Stimulated activated CD4-positive, alpha-beta T cell treated with anti-CD3 and anti-CD28 coated beads, Interleukin-2, amount 100 ng/mL, for 4 hours (primary cell): Measurements from ENCODE around the gene SGMS1.

Source experiments
- DNase-seq: peaks from one replicate; pipeline ENCODE4 v3.0.0-alpha.2; 2020; ENCODE audit warnings: low read depth

SGMS1 gene

DNA sequence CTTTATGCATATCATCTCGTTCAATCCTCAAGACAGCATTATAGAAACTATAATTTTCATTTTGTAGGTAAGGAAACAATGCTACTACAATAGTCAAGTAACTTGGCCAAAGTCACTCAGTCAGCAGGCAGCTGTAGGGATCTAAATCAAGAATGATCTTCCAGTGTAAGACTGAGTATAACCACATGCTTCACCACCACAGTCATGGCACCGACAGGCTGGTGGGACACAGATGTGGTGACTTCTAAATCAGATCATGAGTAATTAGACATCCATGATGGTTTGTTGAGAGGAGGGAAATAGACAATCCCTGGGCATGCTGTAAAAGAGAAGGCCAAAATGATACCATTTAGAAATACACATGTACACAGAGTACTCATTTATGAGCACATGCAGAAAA lies 288.4 kb downstream of the SGMS1 start:
- DNase-seq: no peak

DNA sequence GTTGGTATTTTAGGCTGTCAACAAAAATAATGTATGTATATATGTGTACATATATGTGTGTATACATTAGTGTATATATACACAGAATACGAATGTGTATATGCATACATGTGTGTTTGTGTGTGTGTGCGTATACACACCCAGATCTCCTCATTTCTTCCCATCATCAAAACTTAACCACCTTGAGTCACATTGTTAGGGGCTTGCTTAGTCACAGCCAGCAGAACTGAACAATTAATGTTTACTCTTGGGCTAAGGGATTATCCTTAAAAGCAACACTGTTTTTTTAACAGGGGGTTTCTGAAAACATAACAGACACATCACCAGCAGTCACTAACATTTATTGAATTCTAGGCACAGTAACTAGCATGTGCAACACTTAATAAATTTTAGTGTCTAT lies 289.5 kb downstream of the SGMS1 start:
- DNase-seq: no peak

- no peak for DNase-seq
Observed at GRCh38 chr10:50333872-50334271, 289.9 kb downstream of the SGMS1 start.

- no peak for DNase-seq
Observed at GRCh38 chr10:50332108-50332842, 291.5 kb downstream of the SGMS1 start.

- DNase-seq: no peak
Observed at GRCh38 chr10:50331486-50331885, 292.3 kb downstream of the SGMS1 start.

DNA sequence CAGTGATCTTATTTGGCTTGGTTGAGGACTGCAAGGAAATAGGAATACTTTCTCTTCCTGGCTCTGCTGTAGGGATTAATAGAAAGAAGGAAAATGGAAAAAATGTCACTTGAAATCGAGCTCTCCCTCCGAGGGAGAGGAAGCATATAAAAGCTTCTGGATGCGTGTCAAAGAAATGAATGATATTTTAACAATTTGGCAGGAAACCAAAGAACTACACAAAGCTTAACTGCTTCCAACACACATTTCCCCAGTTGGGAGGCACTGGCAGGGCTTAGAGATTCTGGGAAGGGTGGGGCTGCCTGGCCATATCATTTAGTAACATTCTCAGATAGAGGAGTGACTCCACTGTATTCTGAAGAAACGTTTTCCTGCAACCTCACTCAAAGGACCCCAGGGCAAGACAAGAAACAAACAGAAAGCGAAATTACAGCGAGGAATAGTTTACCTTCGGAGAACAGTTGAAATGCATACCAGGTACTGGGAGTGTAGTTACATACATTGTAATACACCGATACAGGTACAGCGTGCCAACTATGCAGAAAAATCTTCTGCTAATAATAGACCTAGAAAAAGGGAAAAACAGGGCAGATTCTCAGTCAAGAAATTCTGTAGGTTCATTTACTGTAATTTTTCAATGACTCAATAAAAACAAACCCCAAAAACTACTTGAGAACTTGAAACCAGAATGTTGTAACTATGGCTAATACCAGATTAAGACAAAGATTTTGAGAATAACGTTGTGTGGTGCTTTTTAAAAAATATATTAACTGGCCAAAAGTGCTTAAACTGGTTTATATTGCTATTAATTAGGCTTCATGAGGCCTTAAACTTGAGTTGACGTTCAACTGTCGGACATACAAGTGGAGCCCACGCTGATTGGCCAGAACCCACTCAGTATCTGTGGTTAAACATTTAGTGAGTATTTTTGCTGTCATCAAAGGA lies 296.7 kb downstream of the SGMS1 start:
- no peak for DNase-seq

DNA sequence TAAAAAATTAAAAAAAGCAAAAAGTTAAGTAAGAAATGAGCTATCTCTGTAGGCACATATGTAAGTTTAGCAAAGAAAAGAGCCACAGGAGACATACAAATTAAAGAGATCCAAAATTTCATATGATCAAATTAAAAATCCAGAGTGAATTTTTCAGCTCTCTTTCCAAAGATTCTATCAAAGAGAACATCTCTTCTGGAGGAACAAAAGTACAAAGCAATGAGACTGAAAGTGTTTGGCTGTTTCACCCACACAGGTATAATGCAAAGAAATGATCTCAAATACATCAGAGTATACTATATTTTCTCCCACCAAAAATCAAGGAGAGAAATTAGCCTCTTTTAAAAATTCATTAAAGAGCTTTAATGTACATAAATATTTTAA lies 297.6 kb downstream of the SGMS1 start:
- DNase-seq: no peak

GRCh38 chr10:50325449-50326171 lies 298.1 kb downstream of the SGMS1 start:
- no peak for DNase-seq

DNA sequence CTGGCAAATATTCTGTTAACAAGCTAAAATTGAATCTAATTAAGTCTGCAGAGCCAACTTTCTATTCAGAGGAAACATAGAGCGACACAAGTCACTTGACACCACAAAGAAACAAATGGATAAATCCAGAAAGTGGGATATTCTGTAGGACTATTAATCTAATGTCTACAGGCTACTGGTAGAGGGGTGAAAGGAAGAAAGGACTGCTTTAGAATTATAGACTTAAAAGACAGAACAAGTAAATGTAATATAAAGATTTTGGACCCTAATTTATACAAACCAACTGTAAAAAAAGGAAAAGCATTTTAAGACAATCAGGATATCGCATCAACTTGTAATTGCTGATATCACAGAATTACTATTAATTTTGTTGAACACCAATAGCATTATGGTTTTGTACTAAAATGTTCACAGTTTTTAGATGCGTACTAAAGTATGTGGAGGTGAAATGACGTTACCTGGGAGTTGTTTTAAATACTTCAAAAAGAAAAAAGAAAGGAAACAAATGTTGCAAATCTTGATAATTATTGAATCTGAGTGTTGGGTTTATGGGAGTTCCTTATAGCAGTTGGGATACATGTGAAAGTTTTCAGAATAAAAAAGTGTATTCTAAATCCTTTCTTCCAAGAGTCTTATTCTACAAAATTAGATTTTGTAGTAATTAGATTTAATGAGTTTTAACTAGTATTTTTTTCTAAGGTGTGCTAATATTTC lies 298.9 kb downstream of the SGMS1 start:
- no peak for DNase-seq

- no peak for DNase-seq
Observed at GRCh38 chr10:50324046-50324445, 299.7 kb downstream of the SGMS1 start.

DNA sequence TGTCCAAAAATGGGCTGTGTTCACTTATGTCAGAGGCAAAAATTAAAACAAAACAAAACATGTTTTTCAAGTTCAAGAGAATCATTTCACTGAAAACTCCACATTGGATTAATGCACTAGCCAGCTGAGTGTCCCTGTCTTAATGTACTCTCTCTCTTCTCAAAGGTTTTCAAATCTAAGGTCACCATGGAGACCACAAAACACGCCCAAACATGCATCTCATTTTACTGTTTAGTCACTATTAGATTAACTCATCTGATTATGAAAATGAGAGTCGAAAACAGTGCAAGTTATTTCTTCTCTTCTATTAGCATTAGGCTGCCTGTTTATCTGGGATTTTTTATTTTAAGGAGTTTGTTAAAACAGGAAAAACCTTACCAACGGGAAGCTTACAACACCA lies 301.7 kb downstream of the SGMS1 start:
- no peak for DNase-seq

DNA sequence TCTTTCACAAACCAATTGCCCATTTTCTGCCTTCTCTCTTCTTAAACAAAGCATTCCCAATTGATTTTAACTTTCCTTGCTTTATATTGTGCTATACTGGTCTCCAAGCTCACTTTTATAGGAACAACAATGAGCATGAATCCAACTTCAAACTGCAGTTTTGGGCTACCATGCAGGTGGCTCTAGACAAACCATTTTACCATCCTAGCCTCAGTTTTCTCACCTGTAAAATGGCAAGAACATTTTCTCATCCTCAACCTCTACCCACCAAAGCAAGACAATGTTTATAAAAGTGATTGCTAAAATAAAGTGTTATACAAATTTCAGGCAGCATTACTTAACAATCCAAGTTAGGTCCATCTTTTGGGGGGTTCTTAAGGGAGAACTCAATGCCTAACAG lies 305.6 kb downstream of the SGMS1 start:
- no peak for DNase-seq

DNA sequence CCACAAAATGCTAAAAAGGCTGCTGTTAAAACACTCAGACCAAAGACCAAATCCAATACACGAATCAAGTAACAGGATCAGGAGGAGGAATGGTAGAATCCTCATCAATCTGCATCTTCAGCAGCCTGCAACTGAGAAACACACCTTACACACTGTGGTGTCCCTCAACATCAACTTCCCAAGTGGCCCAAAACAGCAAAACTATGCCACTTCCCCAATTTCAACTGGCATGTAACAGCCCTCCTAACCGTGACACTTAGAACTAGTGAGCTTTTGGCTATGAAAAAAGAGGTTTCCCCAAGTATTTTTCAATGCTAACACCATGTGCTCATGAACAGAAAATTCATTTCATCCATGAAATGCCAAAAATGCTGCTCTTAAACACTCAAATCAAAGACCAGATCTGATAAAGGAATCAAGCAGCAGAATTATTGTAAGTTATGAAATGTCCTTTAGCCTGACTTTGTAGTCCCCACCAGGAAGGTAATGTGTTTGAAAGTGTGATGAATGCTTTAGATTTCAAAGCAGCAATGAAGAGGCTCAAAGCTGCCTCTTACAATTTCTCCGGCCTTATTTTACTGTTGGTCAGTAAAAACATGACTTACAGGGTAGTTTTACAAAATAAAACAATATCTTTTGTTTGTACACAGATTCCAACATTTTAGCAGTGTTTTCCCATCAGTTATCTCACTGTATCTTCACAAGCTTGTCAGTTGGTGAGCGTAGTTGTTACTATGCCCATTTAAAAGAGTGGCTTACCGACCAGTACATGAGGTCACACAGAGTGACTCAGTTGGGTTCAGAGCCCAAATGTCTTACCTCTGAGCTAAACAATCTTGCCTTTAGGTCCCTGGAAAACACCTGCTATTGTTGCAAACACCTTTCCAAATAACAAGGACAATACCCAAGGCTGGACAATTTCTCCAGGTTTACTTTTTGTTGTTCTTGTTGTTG lies 306.8 kb downstream of the SGMS1 start:
- no peak for DNase-seq

DNA sequence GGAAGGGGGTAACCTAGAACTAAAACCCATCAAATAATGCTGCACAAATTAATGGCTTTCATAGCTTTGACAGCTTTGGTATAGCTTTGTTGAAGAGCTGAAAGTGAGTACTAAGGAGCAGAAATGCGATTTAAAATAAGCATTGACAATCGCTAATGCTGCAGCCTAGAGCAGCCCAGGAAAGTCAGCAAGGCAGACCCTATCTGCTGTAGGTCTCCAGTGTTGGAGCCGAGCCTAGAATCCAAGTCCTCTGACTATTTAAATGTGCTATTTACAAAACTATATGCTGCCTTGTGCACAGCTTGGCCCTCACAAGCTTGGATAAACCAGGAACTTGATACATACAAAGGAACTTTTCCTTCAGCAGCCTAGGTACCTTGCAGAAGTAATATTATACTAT lies 307.6 kb downstream of the SGMS1 start:
- DNase-seq: no peak

- DNase-seq: no peak
Observed at GRCh38 chr10:50315424-50315823, 308.3 kb downstream of the SGMS1 start.

DNA sequence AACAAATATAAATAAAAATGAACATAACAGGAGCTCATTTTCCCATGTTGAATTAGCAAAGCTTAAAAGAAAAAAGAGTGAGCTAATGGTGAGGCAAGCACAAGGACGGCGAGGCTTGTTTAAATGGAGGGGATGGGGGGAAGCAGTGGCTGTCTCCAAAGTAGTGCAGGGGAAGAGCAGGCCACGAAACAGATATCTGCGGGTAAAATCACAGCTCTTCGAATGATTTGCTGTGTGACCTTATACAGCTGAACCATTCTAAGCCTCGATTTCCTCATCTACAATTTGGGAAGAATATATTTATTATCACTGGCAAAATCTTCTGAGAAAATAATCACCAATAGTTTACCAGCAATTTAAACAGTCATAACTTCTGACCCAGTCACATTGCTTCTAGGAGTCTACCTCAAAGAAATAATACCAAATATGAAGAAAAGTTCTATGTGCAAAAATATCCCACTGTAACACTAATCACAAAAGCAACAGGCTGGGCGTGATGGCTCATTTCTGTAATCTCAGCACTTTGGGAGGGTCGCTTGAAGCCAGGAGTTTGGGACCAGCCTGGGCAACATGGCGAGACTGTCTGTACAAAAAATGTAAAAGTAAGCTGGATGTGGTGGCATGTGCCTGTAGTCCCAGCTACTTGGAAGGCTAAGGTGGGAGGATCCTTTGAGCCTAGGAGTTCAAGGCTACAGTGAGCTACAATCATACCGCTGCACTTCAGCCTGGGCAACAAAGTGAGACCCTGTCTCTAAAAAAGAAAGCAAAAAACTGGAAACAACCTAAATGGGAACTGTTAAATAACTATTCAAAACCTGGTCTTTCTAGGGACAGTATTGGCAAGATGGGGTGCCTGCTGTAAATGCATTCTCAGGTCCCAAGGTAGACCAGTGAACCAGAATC lies 309.3 kb downstream of the SGMS1 start:
- no peak for DNase-seq

GRCh38 chr10:50312464-50313437 lies 311.0 kb downstream of the SGMS1 start:
- no peak for DNase-seq

GRCh38 chr10:50310560-50311174 lies 313.1 kb downstream of the SGMS1 start:
- DNase-seq: no peak
